K562 (cell line): ENCODE data around the gene SGMS1. TPM values are rescaled to one million over a fixed set of nuclear protein-coding genes. Genes with fewer than 3 reads are reported as not detected.
"Not testable (repeated sequence)": the region's sequence is repeated elsewhere in the genome, so short reads cannot be mapped to it uniquely, and the experiment has no call there.

Experiments used
- ATAC-seq: fragments of 200-7000 bp; cut with Tn5 transposase; 3 replicates; pipeline ENCODE4 v1.9.1; 2020; ENCODE audit warnings: moderate library complexity
- BruUV-seq: library from RNA; stranded (reverse); fragments of 400-500 nt; replicated peaks from 2 replicates; lab custom pipeline; 2021; lab: Mats Ljungman, UMichigan
- CTCF ChIA-PET: fragments of 300-600 bp; formaldehyde crosslinking; extraction: SDS; loops from one replicate; lab custom pipeline; 2021; ENCODE audit warnings: low intra/inter-chr PET ratio; lab: Yijun Ruan, JAX
- POLR2A ChIA-PET: fragments of 300-600, 350-650 bp; sonication (Branson Sonifier 250); formaldehyde crosslinking; extraction: SDS; loops from one replicate; lab custom pipeline; 2021; ENCODE audit warnings: antibody characterized with exemption, inconsistent platforms; lab: Yijun Ruan, JAX
- DNase-seq, 4 experiments: peaks; one replicate each; pipeline versions ENCODE4 v3.0.0 to v3.0.0-alpha.2; 2011 to 2018; ENCODE audit warnings: low spot score in 3 of 4, mixed read lengths in 3 of 4; ENCODE audit errors: extremely low read depth in 1 of 4
- FAIRE-seq: peaks from 2 replicates; lab custom pipeline; 2011; peaks lifted over from hg19 to GRCh38; lab: Jason Lieb, UNC
- H2AFZ ChIP-seq: 2 replicates; pipeline ENCODE4 v1.6.0; 2011; ENCODE audit warnings: low read depth, low read length, control low read depth, inconsistent platforms
- H3K27ac ChIP-seq: fragments of 200-600 bp; 3 replicates; pipeline ENCODE4 v1.8.0; 2011; ENCODE audit warnings: low read depth, mild to moderate bottlenecking, control low read depth, inconsistent platforms, low read length, moderate library complexity, mixed read lengths; ENCODE audit errors: extremely low read depth
- H3K27me3 ChIP-seq, 2 experiments: fragments of 300-600 bp in 1 of 2; 2 replicates in 1 of 2; 3 replicates in 1 of 2; pipeline versions ENCODE4 v1.6.0 to v1.8.0; 2011; ENCODE audit warnings: inconsistent platforms in 2 of 2, low read length in 2 of 2, mild to moderate bottlenecking in 1 of 2, mixed read lengths in 1 of 2, moderate library complexity in 1 of 2; ENCODE audit not compliant: control insufficient read depth in 2 of 2, insufficient read depth in 2 of 2
- H3K36me3 ChIP-seq: fragments of 300-600 bp; 3 replicates; pipeline ENCODE4 v1.8.0; 2011; ENCODE audit warnings: mild to moderate bottlenecking, low read length, inconsistent platforms; ENCODE audit not compliant: control insufficient read depth, insufficient read depth
- H3K4me1 ChIP-seq, 2 experiments: fragments of 200-600 bp in 1 of 2; replicated peaks in 1 of 2; 2 replicates in 1 of 2; 3 replicates in 1 of 2; pipeline versions ENCODE4 v1.5.1 to v1.8.0; 2011; ENCODE audit warnings: inconsistent platforms in 2 of 2, low read length in 2 of 2, mild to moderate bottlenecking in 1 of 2, mixed read lengths in 1 of 2, moderate library complexity in 1 of 2; ENCODE audit not compliant: control insufficient read depth in 2 of 2, insufficient read depth in 2 of 2
- H3K4me2 ChIP-seq: 2 replicates; pipeline ENCODE4 v1.6.1; 2011; ENCODE audit warnings: low read length, control low read depth, inconsistent platforms, mixed read lengths; ENCODE audit not compliant: insufficient read depth
- H3K4me3 ChIP-seq: fragments of 200-600 bp; sonication (generic), shearing (Covaris generic); 2 replicates; pipeline ENCODE4 v1.5.1; 2016; ENCODE audit warnings: control low read depth, inconsistent platforms
- H3K79me2 ChIP-seq: fragments of 200-600 bp; 3 replicates; pipeline ENCODE4 v1.8.0; 2011; ENCODE audit warnings: low read length, inconsistent platforms; ENCODE audit not compliant: control insufficient read depth, insufficient read depth
- H3K9ac ChIP-seq, 2 experiments: 2 replicates each; pipeline versions ENCODE4 v1.6.0 to v1.6.1; 2011; ENCODE audit warnings: low read depth in 2 of 2, low read length in 2 of 2, control low read depth in 1 of 2, inconsistent platforms in 1 of 2, mild to moderate bottlenecking in 1 of 2, mixed read lengths in 1 of 2; ENCODE audit not compliant: insufficient read depth in 1 of 2
- H3K9me1 ChIP-seq: one replicate; pipeline ENCODE4 v1.6.0; 2011; ENCODE audit warnings: inconsistent platforms, mild to moderate bottlenecking, low read length, moderate library complexity; ENCODE audit not compliant: control insufficient read depth, insufficient read depth
- H3K9me3 ChIP-seq: replicated peaks from 2 replicates; pipeline ENCODE4 v1.5.1; 2011; ENCODE audit warnings: low read depth, low read length, inconsistent platforms; ENCODE audit not compliant: control insufficient read depth, insufficient read depth
- H4K20me1 ChIP-seq: replicated peaks from 2 replicates; pipeline ENCODE4 v1.6.1; 2011; ENCODE audit warnings: low read length, inconsistent platforms, mixed read lengths; ENCODE audit not compliant: control insufficient read depth, insufficient read depth
- MTA1 ChIP-seq: fragments of 450-650 bp; IDR thresholded peaks from 2 replicates; pipeline ENCODE4 v1.6.1; 2017; ENCODE audit warnings: borderline replicate concordance
- SUPT5H ChIP-seq: fragments of 450-650 bp; IDR thresholded peaks from 2 replicates; pipeline ENCODE4 v1.6.1; 2016
- ZNF133 ChIP-seq: fragments of 250-450 bp; sonication (Bioruptor Pico); IDR thresholded peaks from 2 replicates; pipeline ENCODE4 v1.4.0; 2020; ENCODE audit warnings: mild to moderate bottlenecking
- ZNF263 ChIP-seq: sonication (generic); formaldehyde crosslinking; IDR thresholded peaks from 2 replicates; pipeline ENCODE4 v1.8.0; 2022; ENCODE audit warnings: mild to moderate bottlenecking, missing genetic modification reagents, borderline replicate concordance
- ZNF589 ChIP-seq: fragments of 200-800 bp; sonication (Bioruptor generic); IDR thresholded peaks from 2 replicates; pipeline ENCODE4 v1.6.1; 2016; ENCODE audit warnings: low read depth, missing genetic modification characterization, missing compliant biosample characterization
- ZNF695 ChIP-seq: fragments of 450-650 bp; formaldehyde crosslinking; IDR thresholded peaks from 2 replicates; pipeline ENCODE4 v1.4.0; 2020; ENCODE audit warnings: mild to moderate bottlenecking, moderate library complexity
- ZNF696 ChIP-seq: fragments of 250-450 bp; sonication (Bioruptor Pico); conservative IDR thresholded peaks from 2 replicates; pipeline ENCODE4 v1.4.0; 2020; ENCODE audit warnings: mild to moderate bottlenecking, moderate library complexity
- WGBS: fragments of 100-300 bp; shearing (Covaris generic); methylation state at CpG from one replicate; pipeline ENCODE4 v1.1.6; 2016; ENCODE audit warnings: low coverage, mixed read lengths; ENCODE audit not compliant: insufficient coverage; ENCODE audit errors: missing lambda C conversion rate; 5-methylcytosine and 5-hydroxymethylcytosine counted together
- in situ Hi-C: fragments of 300-500 bp; cut with MboI; formaldehyde crosslinking; loops from 4 replicates; pipeline ENCODE4 v1.15.0; 2018; ENCODE audit warnings: inconsistent platforms, mixed read lengths
- intact Hi-C: fragments of 100-400 bp; cut with micrococcal nuclease; formaldehyde crosslinking; loops from 2 replicates; pipeline ENCODE4 v1.14.2; 2022
- polyA plus RNA-seq, 8 experiments: library from polyadenylated mRNA; depleted of rRNA in 4 of 8; stranded (reverse) in 5 of 8; unstranded in 3 of 8; fragments of >200 nt; fragmentation: Nextera tagmentation in 2 of 8; fragmentation: Illumina TruSeq in 1 of 8; extraction: Ambion mirVana in 2 of 8; extraction: Trizol in 1 of 8; gene quantifications; 2 replicates each; pipeline versions ENCODE4 v1.2.1 to v1.2.3, GENCODE V29; 2011 to 2014; ENCODE audit warnings: inconsistent platforms in 1 of 8, missing spikeins in 1 of 8
- total RNA-seq, 7 experiments: library from RNA; depleted of rRNA in 6 of 7; stranded (reverse); fragments of >200 nt in 6 of 7; fragmentation: Illumina TruSeq in 2 of 7; extraction: Trizol in 2 of 7; gene quantifications; 2 replicates each; pipeline versions ENCODE4 v1.2.1 to v1.2.3, GENCODE V29; 2011 to 2021; ENCODE audit warnings: low replicate concordance in 1 of 7
- TF ChIP-seq, protein P1 (sequence below): fragments of 450-650 bp; formaldehyde crosslinking; IDR thresholded peaks from 2 replicates; pipeline ENCODE4 v1.4.0; 2022; ENCODE audit warnings: mild to moderate bottlenecking, moderate library complexity
- TF ChIP-seq, protein P2 (sequence below): fragments of 450-650 bp; conservative IDR thresholded peaks from 2 replicates; pipeline ENCODE4 v1.6.1; 2016; ENCODE audit warnings: missing genetic modification characterization, low read depth, mild to moderate bottlenecking, missing compliant biosample characterization, moderate library complexity

Gene SGMS1
- total and polyA plus RNA-seq, 9 of the 15 experiments (the other 6 are each of a cell fraction or from before 2014, with no cell fraction given), result 22.6 to 232 (median 82.2) TPM

DNA sequence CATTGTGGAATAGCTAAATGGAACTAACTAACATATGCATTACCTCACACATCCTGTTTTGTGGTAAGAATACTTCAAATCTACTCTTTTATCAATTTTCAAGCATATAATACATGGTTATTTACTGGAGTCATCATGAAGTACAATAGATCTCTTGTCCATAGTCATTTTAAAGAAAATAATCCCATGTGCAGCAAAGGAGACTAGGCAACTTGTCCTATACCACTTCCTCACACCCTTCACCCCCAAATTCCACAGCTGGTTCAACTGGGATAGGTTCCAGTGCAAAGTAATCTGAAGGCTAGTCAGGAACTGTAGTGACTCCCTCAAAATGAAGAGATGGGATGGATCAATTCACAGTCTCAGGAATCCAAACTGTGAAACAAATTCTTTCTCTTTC, 176.1 kb downstream of the SGMS1 start:
- TF ChIP-seq ZNF696 (CRISPR knock-in tag) (no peak), ZNF133 (no peak), ZNF695 (CRISPR knock-in tag) (no peak), SUPT5H (no peak), ZNF263 (CRISPR knock-in tag) (no peak), ZNF589 (no peak), MTA1 (no peak)
- TF ChIP-seq, protein P1, sequence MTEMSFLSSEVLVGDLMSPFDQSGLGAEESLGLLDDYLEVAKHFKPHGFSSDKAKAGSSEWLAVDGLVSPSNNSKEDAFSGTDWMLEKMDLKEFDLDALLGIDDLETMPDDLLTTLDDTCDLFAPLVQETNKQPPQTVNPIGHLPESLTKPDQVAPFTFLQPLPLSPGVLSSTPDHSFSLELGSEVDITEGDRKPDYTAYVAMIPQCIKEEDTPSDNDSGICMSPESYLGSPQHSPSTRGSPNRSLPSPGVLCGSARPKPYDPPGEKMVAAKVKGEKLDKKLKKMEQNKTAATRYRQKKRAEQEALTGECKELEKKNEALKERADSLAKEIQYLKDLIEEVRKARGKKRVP (CRISPR knock-in tag), result no peak
- TF ChIP-seq, protein P2, sequence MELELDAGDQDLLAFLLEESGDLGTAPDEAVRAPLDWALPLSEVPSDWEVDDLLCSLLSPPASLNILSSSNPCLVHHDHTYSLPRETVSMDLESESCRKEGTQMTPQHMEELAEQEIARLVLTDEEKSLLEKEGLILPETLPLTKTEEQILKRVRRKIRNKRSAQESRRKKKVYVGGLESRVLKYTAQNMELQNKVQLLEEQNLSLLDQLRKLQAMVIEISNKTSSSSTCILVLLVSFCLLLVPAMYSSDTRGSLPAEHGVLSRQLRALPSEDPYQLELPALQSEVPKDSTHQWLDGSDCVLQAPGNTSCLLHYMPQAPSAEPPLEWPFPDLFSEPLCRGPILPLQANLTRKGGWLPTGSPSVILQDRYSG (tag), result no peak
- TF ChIP-seq, all 486 proteins: peak for 0
- H3K27me3 ChIP-seq, result no peaks in the 10 kb centered on the region
- in situ Hi-C loops, result no loop called here

DNA sequence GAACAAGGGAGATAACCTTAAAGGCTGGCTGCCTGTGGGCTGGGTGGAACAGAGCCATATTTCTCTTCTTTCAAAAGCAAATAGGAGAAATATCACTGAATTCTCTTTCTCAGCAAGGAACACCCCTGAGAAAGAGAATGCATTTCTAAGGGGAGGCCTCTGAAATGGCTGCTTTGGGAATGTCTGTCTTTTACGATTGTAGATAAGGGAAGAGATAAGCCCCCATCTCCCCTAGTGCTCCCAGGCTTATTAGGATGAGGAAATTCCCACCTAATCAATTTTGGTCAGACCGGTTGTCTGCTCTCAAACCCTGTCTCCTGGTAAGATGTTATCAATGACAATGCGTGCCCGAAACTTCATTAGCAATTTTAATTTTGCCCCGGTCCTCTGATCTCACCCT, 178.0 kb downstream of the SGMS1 start:
- H4K20me1 ChIP-seq, CTCF ChIA-PET, DNase-seq, H3K9me3 ChIP-seq, H3K4me1 ChIP-seq, H3K9ac ChIP-seq, H3K4me2 ChIP-seq, FAIRE-seq, in situ Hi-C loops, H3K9me1 ChIP-seq, H3K79me2 ChIP-seq, H3K36me3 ChIP-seq, H3K27me3 ChIP-seq, intact Hi-C loops, H3K27ac ChIP-seq, H3K4me3 ChIP-seq, ATAC-seq, H2AFZ ChIP-seq, BruUV-seq, POLR2A ChIA-PET: not testable (repeated sequence)
- WGBS, result 70% methylated on average over 5 of the region's 5 CpGs

More for the DNA sequence above, 176.1 kb downstream of the SGMS1 start:
- ChIA-PET CTCF (no interaction called here), POLR2A (no interaction called here)
- H3K4me3 ChIP-seq, result no peak overlapping the region
- intact Hi-C loops, result no loop called here
- ATAC-seq (no peak), DNase-seq (no peak), FAIRE-seq (no peak)
- peaks cover 11% of the 10 kb centered on the region; the same call in 2 of the 3 replicates for H3K36me3 ChIP-seq
- no peak overlapping the region for H2AFZ ChIP-seq
- H3K27ac ChIP-seq, result no peak overlapping the region
- H4K20me1 ChIP-seq, result no peaks in the 10 kb centered on the region
- H3K4me1 ChIP-seq, result no peaks in the 10 kb centered on the region
- H3K9me1 ChIP-seq, result no peaks in the 10 kb centered on the region
- no peaks in the 10 kb centered on the region for H3K9me3 ChIP-seq
- no peak overlapping the region for H3K9ac ChIP-seq
- H3K79me2 ChIP-seq, result 0 out of 3 replicates have a peak, but pooled peaks cover 7% of the 10 kb centered on the region
- no peak overlapping the region for H3K4me2 ChIP-seq
- no TSS peak for BruUV-seq
